ENCODE results near the gene PTPRN2.

The PTPRN2 gene

DNA sequence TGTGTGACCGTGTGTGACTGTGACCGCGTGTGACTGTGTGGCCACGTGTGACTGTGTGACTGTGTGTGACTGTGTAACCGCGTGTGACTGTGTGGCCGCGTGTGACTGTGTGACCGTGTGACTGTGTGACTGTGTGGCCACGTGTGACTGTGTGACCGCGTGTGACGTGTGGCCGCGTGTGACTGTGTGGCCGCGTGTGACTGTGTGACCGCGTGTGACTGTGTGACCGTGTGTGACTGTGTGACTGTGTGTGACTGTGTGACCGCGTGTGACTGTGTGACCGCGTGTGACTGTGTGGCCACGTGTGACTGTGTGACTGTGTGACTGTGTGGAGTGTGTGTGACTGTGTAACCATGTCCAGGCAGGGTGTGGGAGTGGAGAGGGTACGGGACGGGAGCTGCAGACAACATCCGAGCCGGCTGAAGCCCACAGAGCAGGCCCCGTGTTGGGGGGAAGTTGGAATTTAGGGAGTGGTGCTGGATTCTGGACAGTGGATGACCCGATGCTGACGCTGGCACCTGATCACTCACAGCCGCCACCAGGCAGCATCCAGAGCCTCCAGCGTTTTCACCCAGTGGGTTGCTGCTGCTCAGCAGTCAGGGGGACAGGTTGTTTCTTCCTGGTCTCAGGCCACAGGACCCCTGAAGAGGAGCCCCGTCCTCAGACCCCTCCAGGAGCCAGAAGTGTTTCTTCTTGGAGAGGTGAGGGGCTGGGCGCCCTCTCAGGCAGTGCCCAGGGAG is 747.3 kb downstream of the PTPRN2 start:
- TF ChIP-seq, protein P1, sequence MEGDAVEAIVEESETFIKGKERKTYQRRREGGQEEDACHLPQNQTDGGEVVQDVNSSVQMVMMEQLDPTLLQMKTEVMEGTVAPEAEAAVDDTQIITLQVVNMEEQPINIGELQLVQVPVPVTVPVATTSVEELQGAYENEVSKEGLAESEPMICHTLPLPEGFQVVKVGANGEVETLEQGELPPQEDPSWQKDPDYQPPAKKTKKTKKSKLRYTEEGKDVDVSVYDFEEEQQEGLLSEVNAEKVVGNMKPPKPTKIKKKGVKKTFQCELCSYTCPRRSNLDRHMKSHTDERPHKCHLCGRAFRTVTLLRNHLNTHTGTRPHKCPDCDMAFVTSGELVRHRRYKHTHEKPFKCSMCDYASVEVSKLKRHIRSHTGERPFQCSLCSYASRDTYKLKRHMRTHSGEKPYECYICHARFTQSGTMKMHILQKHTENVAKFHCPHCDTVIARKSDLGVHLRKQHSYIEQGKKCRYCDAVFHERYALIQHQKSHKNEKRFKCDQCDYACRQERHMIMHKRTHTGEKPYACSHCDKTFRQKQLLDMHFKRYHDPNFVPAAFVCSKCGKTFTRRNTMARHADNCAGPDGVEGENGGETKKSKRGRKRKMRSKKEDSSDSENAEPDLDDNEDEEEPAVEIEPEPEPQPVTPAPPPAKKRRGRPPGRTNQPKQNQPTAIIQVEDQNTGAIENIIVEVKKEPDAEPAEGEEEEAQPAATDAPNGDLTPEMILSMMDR (IDR thresholded peaks at IDR 0.05), result no peak
- peaks cover 6% of the 10 kb centered on the region for H3K9me3 Mint-ChIP-seq
- H3K27me3 Mint-ChIP-seq (ENCODE audit: low read depth, poor library complexity), result peaks cover 24% of the 10 kb centered on the region
- peaks cover 36% of the 10 kb centered on the region for H3K4me1 Mint-ChIP-seq
- H3K27ac Mint-ChIP-seq, result no peak overlapping the region
- no peak for DNase-seq
- no peak overlapping the region for H3K4me3 Mint-ChIP-seq
- no peaks in the 10 kb centered on the region for H3K36me3 Mint-ChIP-seq (ENCODE audit: low read depth)

DNA sequence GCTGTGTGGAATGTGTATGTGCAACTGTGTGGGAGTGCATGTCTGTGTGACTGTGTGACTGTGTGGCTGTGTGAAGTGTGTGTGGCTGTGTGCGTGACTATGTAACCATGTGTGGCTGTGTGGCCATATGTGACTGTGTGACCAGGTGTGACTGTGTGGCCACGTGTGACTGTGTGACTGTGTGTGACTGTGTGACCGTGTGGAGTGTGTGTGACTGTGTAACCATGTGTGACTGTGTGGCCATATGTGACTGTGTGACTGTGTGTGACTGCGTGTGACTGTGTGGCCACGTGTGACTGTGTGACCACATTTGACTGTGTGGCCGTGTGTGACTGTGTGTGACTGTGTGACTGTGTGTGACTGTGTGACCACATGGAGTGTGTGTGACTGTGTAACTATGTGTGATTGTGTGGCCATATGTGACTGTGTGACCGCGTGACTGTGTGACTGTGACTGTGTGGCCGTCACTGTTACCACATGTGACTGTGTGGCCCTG is 747.9 kb downstream of the PTPRN2 start:
- TF ChIP-seq, protein P1 (IDR thresholded peaks at IDR 0.05), result no peak
- peaks cover 29% of the 10 kb centered on the region for H3K27me3 Mint-ChIP-seq (ENCODE audit: low read depth, poor library complexity)
- no peak overlapping the region for H3K27ac Mint-ChIP-seq
- no peak overlapping the region for H3K4me3 Mint-ChIP-seq
- no peak for DNase-seq
- peaks cover under 1% of the 10 kb centered on the region for H3K9me3 Mint-ChIP-seq
- H3K4me1 Mint-ChIP-seq, result peaks cover 41% of the 10 kb centered on the region
- no peaks in the 10 kb centered on the region for H3K36me3 Mint-ChIP-seq (ENCODE audit: low read depth)

DNA sequence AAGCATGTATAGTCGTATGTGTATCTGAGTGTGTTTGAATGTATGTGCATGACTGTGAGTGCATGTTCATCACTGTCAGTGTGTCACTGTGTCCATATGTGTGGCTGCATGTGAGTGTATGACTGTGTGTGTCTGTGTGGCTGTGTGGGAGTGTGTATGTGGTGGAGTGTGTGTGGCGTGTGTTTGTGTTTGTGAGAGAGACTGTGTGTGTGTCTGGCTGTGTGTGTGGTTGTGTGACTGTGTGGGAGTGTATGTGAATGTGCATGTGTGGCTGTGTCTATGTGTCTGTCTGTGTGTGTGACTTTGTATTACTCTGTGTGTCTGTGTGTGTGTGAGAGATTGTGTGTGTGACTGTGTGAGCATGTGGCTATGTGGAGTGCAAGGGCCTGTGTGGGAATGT is 748.4 kb downstream of the PTPRN2 start:
- Mint-ChIP-seq H3K27me3 (ENCODE audit: low read depth, poor library complexity) (peaks cover 27% of the 10 kb centered on the region), H3K36me3 (ENCODE audit: low read depth) (no peaks in the 10 kb centered on the region), H3K27ac (no peak overlapping the region), H3K9me3 (no peaks in the 10 kb centered on the region), H3K4me3 (no peak overlapping the region), H3K4me1 (peaks cover 39% of the 10 kb centered on the region)
- TF ChIP-seq, protein P1 (IDR thresholded peaks at IDR 0.05), result no peak
- no peak for DNase-seq

DNA sequence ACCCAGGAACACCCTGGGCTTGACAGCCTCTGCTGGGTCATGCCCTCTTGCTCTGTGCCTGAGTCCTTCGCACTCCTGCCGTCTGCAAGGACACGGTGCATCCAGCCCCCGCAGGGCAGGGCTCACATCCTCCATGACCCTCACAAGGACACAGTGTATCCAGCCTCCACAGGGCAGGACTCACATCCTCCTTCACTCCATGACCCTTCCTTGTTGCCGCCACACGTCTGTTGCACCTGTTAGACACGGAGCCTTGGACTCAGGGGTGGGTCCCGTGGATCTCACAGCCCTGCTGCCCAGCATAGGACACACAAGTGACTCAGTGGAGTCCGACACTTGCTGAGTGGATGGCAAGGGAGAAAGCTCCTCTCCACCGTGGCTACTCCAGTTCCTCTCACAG is 750.1 kb downstream of the PTPRN2 start:
- TF ChIP-seq, protein P1 (IDR thresholded peaks at IDR 0.05), result no peak
- H3K4me1 Mint-ChIP-seq, result peaks cover 25% of the 10 kb centered on the region
- H3K27ac Mint-ChIP-seq, result no peak overlapping the region
- DNase-seq, result no peak
- no peaks in the 10 kb centered on the region for H3K9me3 Mint-ChIP-seq
- H3K36me3 Mint-ChIP-seq (ENCODE audit: low read depth), result no peaks in the 10 kb centered on the region
- H3K4me3 Mint-ChIP-seq, result no peak overlapping the region
- H3K27me3 Mint-ChIP-seq (ENCODE audit: low read depth, poor library complexity), result peaks cover 28% of the 10 kb centered on the region

DNA sequence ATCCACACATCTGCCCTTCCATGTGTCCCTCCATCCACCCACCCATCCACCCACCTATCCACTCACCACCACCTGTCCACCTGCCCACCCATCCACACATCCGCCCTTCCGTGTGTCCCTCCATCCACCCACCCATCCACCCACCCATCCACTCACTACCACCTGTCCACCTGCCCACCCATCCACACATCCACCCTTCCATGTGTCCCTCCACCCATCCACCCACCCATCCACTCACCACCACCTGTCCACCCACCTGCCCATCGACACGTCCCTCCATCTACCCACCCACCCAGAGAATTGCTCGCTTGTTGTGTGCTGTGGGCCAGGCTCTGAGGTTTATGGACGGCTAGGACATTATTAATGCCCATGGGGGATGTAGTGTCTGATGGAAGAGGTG is 750.6 kb downstream of the PTPRN2 start:
- DNase-seq, result no peak
- no peak overlapping the region for H3K4me3 Mint-ChIP-seq
- H3K9me3 Mint-ChIP-seq, result no peaks in the 10 kb centered on the region
- no peak overlapping the region for H3K27ac Mint-ChIP-seq
- peaks cover 25% of the 10 kb centered on the region for H3K4me1 Mint-ChIP-seq
- peaks cover 27% of the 10 kb centered on the region for H3K27me3 Mint-ChIP-seq (ENCODE audit: low read depth, poor library complexity)
- TF ChIP-seq, protein P1 (IDR thresholded peaks at IDR 0.05), result no peak
- H3K36me3 Mint-ChIP-seq (ENCODE audit: low read depth), result no peaks in the 10 kb centered on the region

All from nephron progenitor cell (in vitro differentiated cells).